ENCODE measurements around the gene FNDC3B.

GRCh38 chr3:172332256-172333041 lies 293.1 kb downstream of the FNDC3B start:
- TF ChIP-seq, protein P1, sequence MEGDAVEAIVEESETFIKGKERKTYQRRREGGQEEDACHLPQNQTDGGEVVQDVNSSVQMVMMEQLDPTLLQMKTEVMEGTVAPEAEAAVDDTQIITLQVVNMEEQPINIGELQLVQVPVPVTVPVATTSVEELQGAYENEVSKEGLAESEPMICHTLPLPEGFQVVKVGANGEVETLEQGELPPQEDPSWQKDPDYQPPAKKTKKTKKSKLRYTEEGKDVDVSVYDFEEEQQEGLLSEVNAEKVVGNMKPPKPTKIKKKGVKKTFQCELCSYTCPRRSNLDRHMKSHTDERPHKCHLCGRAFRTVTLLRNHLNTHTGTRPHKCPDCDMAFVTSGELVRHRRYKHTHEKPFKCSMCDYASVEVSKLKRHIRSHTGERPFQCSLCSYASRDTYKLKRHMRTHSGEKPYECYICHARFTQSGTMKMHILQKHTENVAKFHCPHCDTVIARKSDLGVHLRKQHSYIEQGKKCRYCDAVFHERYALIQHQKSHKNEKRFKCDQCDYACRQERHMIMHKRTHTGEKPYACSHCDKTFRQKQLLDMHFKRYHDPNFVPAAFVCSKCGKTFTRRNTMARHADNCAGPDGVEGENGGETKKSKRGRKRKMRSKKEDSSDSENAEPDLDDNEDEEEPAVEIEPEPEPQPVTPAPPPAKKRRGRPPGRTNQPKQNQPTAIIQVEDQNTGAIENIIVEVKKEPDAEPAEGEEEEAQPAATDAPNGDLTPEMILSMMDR (IDR thresholded peaks at IDR 0.05): peak; percentile 62 to 93 (median 83)
- TF ChIP-seq POLR2A (IDR thresholded peaks at IDR 0.05) (no peak), EP300 (IDR thresholded peaks at IDR 0.05) (no peak)
